ENCODE measurements around the gene ECE1. TPM values are rescaled to one million over a fixed set of nuclear protein-coding genes. Genes with fewer than 3 reads are reported as not detected.

ECE1 gene
- total and polyA plus RNA-seq, 9 of the 15 experiments (the other 6 are each of a cell fraction or from before 2014, with no cell fraction given), result 0.56 to 34.8 (median 11.0) TPM

GRCh38 chr1:21206117-21206516, 84.1 kb downstream of the ECE1 start (continued):
- TF ChIP-seq ATF1 (CRISPR knock-in tag; IDR thresholded peaks at IDR 0.05) (no peak), ATF1 (tag; IDR thresholded peaks at IDR 0.05) (no peak), SMAD3 (CRISPR knock-in tag; conservative IDR thresholded peaks at IDR 0.05) (no peak), YY1 (IDR thresholded peaks at IDR 0.05; ENCODE audit: borderline replicate concordance in 1 of 3, control insufficient read depth in 1 of 3, extremely low read depth in 1 of 3, insufficient read depth in 3 of 3, insufficient read length in 1 of 3, insufficient replicate concordance in 2 of 3, low read depth in 1 of 3, low read length in 2 of 3) (no peak), NFATC3 (IDR thresholded peaks at IDR 0.05) (no peak), DIDO1 (tag; IDR thresholded peaks at IDR 0.05; ENCODE audit: low read depth) (no peak), SMC3 (conservative IDR thresholded peaks at IDR 0.05; ENCODE audit: insufficient read depth, low read depth, low read length) (no peak)

- Histone ChIP-seq H4K20me1 (replicated peaks; ENCODE audit: control insufficient read depth, insufficient read depth, low read length) (no peaks in the 10 kb centered on the region), H3K79me2 (ENCODE audit: control insufficient read depth, insufficient read depth, low read length) (no peaks in the 10 kb centered on the region), H3K4me1 (replicated peaks in 1 of 2; ENCODE audit: control insufficient read depth in 2 of 2, insufficient read depth in 2 of 2, low read length in 2 of 2) (no peaks in the 10 kb centered on the region), H3K9ac (ENCODE audit: insufficient read depth in 1 of 2, low read depth in 2 of 2, low read length in 2 of 2) (no peak overlapping the region), H3K27ac (ENCODE audit: extremely low read depth, low read depth, low read length) (no peak overlapping the region), H3K4me3 (no peak overlapping the region), H3K4me2 (ENCODE audit: insufficient read depth, low read length) (no peak overlapping the region), H3K9me3 (replicated peaks; ENCODE audit: control insufficient read depth, insufficient read depth, low read depth, low read length) (no peaks in the 10 kb centered on the region), H3K27me3 (ENCODE audit: control insufficient read depth in 2 of 2, insufficient read depth in 2 of 2, low read length in 2 of 2) (peaks cover 8% of the 10 kb centered on the region in 2 experiments; a peak in 2 of 5 replicates), H3K9me1 (ENCODE audit: control insufficient read depth, insufficient read depth, low read length) (no peaks in the 10 kb centered on the region), H2AFZ (ENCODE audit: low read depth, low read length) (no peak overlapping the region), H3K36me3 (ENCODE audit: control insufficient read depth, insufficient read depth, low read length) (no peaks in the 10 kb centered on the region)
- WGBS (ENCODE audit: insufficient coverage, low coverage, missing lambda C conversion rate), result 0% methylated on average over 5 of the region's 5 CpGs
- ATAC-seq (no peak), FAIRE-seq (no peak), DNase-seq (ENCODE audit: extremely low read depth in 1 of 4, low spot score in 3 of 4) (no peak)
- in situ Hi-C loops (cut with MboI) (loop anchor here (5.0 to 25.0 kb wide), 2 partner anchors 508 to 1293 kb away; partner anchors contain the start of gene PLA2G2E), intact Hi-C loops (cut with micrococcal nuclease) (no loop called here)
- CTCF ChIA-PET (ENCODE audit: low intra/inter-chr PET ratio), result no interaction called here
- BruUV-seq (replicated peaks), result no TSS peak
- POLR2A ChIA-PET, result interaction anchor here (0.6 to 0.7 kb wide), 2 partner anchors 166 to 532 kb away, joined by 3 read pairs; no protein-coding TSS in a partner anchor
- no peak for TF ChIP-seq CTCFL (IDR thresholded peaks at IDR 0.05; ENCODE audit: borderline replicate concordance, insufficient read depth, low read depth, low read length, poor library complexity, severe bottlenecking)
- TF ChIP-seq ZNF79 (CRISPR knock-in tag; IDR thresholded peaks at IDR 0.05; ENCODE audit: low read depth), result no peak
- TF ChIP-seq, protein P1, sequence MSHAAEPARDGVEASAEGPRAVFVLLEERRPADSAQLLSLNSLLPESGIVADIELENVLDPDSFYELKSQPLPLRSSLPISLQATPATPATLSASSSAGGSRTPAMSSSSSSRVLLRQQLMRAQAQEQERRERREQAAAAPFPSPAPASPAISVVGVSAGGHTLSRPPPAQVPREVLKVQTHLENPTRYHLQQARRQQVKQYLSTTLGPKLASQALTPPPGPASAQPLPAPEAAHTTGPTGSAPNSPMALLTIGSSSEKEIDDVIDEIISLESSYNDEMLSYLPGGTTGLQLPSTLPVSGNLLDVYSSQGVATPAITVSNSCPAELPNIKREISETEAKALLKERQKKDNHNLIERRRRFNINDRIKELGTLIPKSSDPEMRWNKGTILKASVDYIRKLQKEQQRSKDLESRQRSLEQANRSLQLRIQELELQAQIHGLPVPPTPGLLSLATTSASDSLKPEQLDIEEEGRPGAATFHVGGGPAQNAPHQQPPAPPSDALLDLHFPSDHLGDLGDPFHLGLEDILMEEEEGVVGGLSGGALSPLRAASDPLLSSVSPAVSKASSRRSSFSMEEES (CRISPR knock-in tag; IDR thresholded peaks at IDR 0.05), result no peak
Observed at GRCh38 chr1:21205416-21205815, 84.8 kb downstream of the ECE1 start.
